NCI-H510A treated with DMSO at 0.1 percent for 48 hours (cell line): Measurements from ENCODE around the gene TRIM59.

Experiments
- DNase-seq: peaks from one replicate; lab custom pipeline; 2025; lab: John Stamatoyannopoulos, UW

Gene TRIM59

GRCh38 chr3:160449636-160450598, at the start of gene TRIM59:
TRIM59 (minus strand) TSS chr3:160449786; CDS start chr3:160439183, 10,603 bp downstream.
- DNase-seq = peak; percentile 89

- DNase-seq = no peak
Measured at GRCh38 chr3:160498202-160498601, 48.6 kb upstream of the TRIM59 start.

GRCh38 chr3:160490166-160490565, 40.6 kb upstream of the TRIM59 start:
- DNase-seq = no peak

- DNase-seq = peak; percentile 80
Measured at GRCh38 chr3:160486459-160486869, 36.9 kb upstream of the TRIM59 start.

GRCh38 chr3:160482796-160483195, 33.2 kb upstream of the TRIM59 start:
- DNase-seq = no peak

- no peak for DNase-seq
Measured at GRCh38 chr3:160481856-160482255, 32.3 kb upstream of the TRIM59 start.

- no peak for DNase-seq
Measured at GRCh38 chr3:160480931-160481330, 31.3 kb upstream of the TRIM59 start.

- DNase-seq = no peak
Measured at GRCh38 chr3:160479376-160479775, 29.8 kb upstream of the TRIM59 start.

GRCh38 chr3:160478338-160478737, 28.8 kb upstream of the TRIM59 start:
- no peak for DNase-seq

GRCh38 chr3:160477750-160478149, 28.2 kb upstream of the TRIM59 start:
- no peak for DNase-seq

- DNase-seq = no peak
Measured at GRCh38 chr3:160475884-160476283, 26.3 kb upstream of the TRIM59 start.

- no peak for DNase-seq
Measured at GRCh38 chr3:160475153-160475552, 25.6 kb upstream of the TRIM59 start.

- no peak for DNase-seq
Measured at GRCh38 chr3:160474416-160474838, 24.8 kb upstream of the TRIM59 start.

- DNase-seq = no peak
Measured at GRCh38 chr3:160473978-160474377, 24.4 kb upstream of the TRIM59 start.

GRCh38 chr3:160473221-160473620, 23.6 kb upstream of the TRIM59 start:
- DNase-seq = no peak

- no peak for DNase-seq
Measured at GRCh38 chr3:160472344-160472743, 22.8 kb upstream of the TRIM59 start.

GRCh38 chr3:160471892-160472291, 22.3 kb upstream of the TRIM59 start:
- DNase-seq = no peak

GRCh38 chr3:160470181-160470580, 20.6 kb upstream of the TRIM59 start:
- no peak for DNase-seq

- no peak for DNase-seq
Measured at GRCh38 chr3:160464971-160465370, 15.4 kb upstream of the TRIM59 start.

GRCh38 chr3:160464321-160464720, 14.7 kb upstream of the TRIM59 start:
- DNase-seq = no peak

GRCh38 chr3:160460033-160460432, 10.4 kb upstream of the TRIM59 start:
- no peak for DNase-seq

- DNase-seq = no peak
Measured at GRCh38 chr3:160459450-160459970, 9.9 kb upstream of the TRIM59 start.

GRCh38 chr3:160458151-160458550, 8.6 kb upstream of the TRIM59 start:
- no peak for DNase-seq
